ENCODE results near the gene HBZ. TPM values are rescaled to one million over a fixed set of nuclear protein-coding genes. Genes with fewer than 3 reads are reported as not detected.

HBZ gene
- total and polyA plus RNA-seq, 9 of the 15 experiments (the other 6 are each of a cell fraction or from before 2014, with no cell fraction given), result 58.0 to 610 (median 113) TPM

DNA sequence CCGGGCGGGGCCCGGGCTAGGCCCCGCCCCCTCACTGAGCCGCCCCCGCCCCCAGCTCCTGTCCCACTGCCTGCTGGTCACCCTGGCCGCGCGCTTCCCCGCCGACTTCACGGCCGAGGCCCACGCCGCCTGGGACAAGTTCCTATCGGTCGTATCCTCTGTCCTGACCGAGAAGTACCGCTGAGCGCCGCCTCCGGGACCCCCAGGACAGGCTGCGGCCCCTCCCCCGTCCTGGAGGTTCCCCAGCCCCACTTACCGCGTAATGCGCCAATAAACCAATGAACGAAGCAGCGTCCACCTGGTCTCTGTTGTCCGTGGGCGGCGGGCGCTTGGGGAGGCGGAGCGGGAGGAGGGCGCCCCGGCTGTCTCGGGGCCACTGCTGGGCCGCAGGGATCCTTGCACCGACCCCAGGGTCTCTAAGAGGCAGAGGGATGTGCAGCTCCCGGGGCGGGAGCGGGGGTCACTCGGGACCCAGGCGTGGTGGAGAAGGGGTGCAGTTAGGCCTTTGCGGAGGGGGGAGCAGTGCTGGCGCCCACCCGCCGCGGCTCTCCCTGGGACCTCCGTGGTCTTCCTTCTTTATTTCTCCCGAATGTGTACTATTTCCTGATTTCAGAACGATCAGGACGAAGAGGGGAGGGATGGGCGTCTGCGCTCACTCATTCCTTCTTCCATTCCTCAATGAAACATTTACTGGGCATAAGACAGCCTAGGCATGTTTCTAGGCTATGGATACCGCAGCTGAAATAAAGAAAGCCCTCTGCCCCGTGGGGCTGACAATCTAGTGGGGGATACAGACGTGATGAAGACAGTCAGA lies 2.0 kb downstream of the HBZ start:
- Histone ChIP-seq H3K27ac (ENCODE audit: extremely low read depth, low read depth, low read length) (peak overlapping the region; percentile 77), H3K27me3 (ENCODE audit: control insufficient read depth in 2 of 2, insufficient read depth in 2 of 2, low read length in 2 of 2) (no peaks in the 10 kb centered on the region), H3K79me2 (ENCODE audit: control insufficient read depth, insufficient read depth, low read length) (peaks cover 2% of the 10 kb centered on the region; the same call in 1 of the 3 replicates), H2AFZ (ENCODE audit: low read depth, low read length) (peak overlapping the region; percentile 82), H3K9me1 (ENCODE audit: control insufficient read depth, insufficient read depth, low read length) (no peaks in the 10 kb centered on the region), H3K36me3 (ENCODE audit: control insufficient read depth, insufficient read depth, low read length) (no peaks in the 10 kb centered on the region), H4K20me1 (replicated peaks; ENCODE audit: control insufficient read depth, insufficient read depth, low read length) (no peaks in the 10 kb centered on the region), H3K9me3 (replicated peaks; ENCODE audit: control insufficient read depth, insufficient read depth, low read depth, low read length) (0 out of 2 replicates have a peak, but pooled peaks cover 2% of the 10 kb centered on the region), H3K4me3 (peak overlapping the region; percentile 55), H3K9ac (ENCODE audit: insufficient read depth in 1 of 2, low read depth in 2 of 2, low read length in 2 of 2) (peak overlapping the region; percentile 68 to 86), H3K4me2 (ENCODE audit: insufficient read depth, low read length) (peak overlapping the region; percentile 78), H3K4me1 (replicated peaks in 1 of 2; ENCODE audit: control insufficient read depth in 2 of 2, insufficient read depth in 2 of 2, low read length in 2 of 2) (peaks cover 20% of the 10 kb centered on the region in 2 experiments; a peak in 4 of 5 replicates)
- intact Hi-C loops (cut with micrococcal nuclease), result no loop called here
- TSS peak; percentile 100 for BruUV-seq (replicated peaks)
- ChIA-PET CTCF (ENCODE audit: low intra/inter-chr PET ratio) (no interaction called here), POLR2A (interaction anchor here (0.9 kb wide), 1 partner anchor 11 kb away, joined by 3 read pairs; no protein-coding TSS in a partner anchor)
- ATAC-seq (peak; percentile 75), DNase-seq (ENCODE audit: extremely low read depth in 1 of 4, low spot score in 3 of 4) (peak; percentile 64 to 75 (median 68)), FAIRE-seq (peak; percentile 58)
- WGBS (ENCODE audit: insufficient coverage, low coverage, missing lambda C conversion rate), result 12% methylated on average over 37 of the region's 59 CpGs
- in situ Hi-C loops (cut with MboI), result no loop called here
- TF ChIP-seq, protein P1, sequence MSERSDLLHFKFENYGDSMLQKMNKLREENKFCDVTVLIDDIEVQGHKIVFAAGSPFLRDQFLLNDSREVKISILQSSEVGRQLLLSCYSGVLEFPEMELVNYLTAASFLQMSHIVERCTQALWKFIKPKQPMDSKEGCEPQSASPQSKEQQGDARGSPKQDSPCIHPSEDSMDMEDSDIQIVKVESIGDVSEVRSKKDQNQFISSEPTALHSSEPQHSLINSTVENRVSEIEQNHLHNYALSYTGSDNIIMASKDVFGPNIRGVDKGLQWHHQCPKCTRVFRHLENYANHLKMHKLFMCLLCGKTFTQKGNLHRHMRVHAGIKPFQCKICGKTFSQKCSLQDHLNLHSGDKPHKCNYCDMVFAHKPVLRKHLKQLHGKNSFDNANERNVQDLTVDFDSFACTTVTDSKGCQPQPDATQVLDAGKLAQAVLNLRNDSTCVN (CRISPR knock-in tag; IDR thresholded peaks at IDR 0.05), result no peak
- TF ChIP-seq ADNP (tag; IDR thresholded peaks at IDR 0.05) (no peak), FIP1L1 (IDR thresholded peaks at IDR 0.05; ENCODE audit: low read depth, low read length, poor library complexity, severe bottlenecking) (no peak), ZBTB7A (IDR thresholded peaks at IDR 0.05; ENCODE audit: borderline replicate concordance, control insufficient read depth, low read depth, low read length) (peak; percentile 27; the same call in 1 of the 2 replicates), HNRNPUL1 (IDR thresholded peaks at IDR 0.05; ENCODE audit: low read length) (no peak), RBM15 (IDR thresholded peaks at IDR 0.05; ENCODE audit: insufficient read depth, low read length) (no peak), NFRKB (IDR thresholded peaks at IDR 0.05; ENCODE audit: low read depth) (no peak), ZNF79 (CRISPR knock-in tag; IDR thresholded peaks at IDR 0.05; ENCODE audit: low read depth) (no peak), TAL1 (IDR thresholded peaks at IDR 0.05) (no peak)
- TF ChIP-seq, protein P2, sequence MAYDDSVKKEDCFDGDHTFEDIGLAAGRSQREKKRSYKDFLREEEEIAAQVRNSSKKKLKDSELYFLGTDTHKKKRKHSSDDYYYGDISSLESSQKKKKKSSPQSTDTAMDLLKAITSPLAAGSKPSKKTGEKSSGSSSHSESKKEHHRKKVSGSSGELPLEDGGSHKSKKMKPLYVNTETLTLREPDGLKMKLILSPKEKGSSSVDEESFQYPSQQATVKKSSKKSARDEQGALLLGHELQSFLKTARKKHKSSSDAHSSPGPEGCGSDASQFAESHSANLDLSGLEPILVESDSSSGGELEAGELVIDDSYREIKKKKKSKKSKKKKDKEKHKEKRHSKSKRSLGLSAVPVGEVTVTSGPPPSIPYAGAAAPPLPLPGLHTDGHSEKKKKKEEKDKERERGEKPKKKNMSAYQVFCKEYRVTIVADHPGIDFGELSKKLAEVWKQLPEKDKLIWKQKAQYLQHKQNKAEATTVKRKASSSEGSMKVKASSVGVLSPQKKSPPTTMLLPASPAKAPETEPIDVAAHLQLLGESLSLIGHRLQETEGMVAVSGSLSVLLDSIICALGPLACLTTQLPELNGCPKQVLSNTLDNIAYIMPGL (CRISPR knock-in tag; IDR thresholded peaks at IDR 0.05), result no peak
- TF ChIP-seq, protein P3, sequence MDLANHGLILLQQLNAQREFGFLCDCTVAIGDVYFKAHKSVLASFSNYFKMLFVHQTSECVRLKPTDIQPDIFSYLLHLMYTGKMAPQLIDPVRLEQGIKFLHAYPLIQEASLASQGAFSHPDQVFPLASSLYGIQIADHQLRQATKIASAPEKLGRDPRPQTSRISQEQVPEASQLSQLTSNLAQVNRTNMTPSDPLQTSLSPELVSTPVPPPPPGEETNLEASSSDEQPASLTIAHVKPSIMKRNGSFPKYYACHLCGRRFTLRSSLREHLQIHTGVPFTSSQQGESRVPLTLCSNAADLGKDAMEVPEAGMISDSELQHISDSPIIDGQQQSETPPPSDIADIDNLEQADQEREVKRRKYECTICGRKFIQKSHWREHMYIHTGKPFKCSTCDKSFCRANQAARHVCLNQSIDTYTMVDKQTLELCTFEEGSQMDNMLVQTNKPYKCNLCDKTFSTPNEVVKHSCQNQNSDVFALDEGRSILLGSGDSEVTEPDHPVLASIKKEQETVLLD (IDR thresholded peaks at IDR 0.05), result peak; percentile 32; the same call in 1 of the 2 replicates
- TF ChIP-seq, protein P4, sequence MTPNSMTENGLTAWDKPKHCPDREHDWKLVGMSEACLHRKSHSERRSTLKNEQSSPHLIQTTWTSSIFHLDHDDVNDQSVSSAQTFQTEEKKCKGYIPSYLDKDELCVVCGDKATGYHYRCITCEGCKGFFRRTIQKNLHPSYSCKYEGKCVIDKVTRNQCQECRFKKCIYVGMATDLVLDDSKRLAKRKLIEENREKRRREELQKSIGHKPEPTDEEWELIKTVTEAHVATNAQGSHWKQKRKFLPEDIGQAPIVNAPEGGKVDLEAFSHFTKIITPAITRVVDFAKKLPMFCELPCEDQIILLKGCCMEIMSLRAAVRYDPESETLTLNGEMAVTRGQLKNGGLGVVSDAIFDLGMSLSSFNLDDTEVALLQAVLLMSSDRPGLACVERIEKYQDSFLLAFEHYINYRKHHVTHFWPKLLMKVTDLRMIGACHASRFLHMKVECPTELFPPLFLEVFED (CRISPR knock-in tag; conservative IDR thresholded peaks at IDR 0.05), result no peak
- TF ChIP-seq, protein P5, sequence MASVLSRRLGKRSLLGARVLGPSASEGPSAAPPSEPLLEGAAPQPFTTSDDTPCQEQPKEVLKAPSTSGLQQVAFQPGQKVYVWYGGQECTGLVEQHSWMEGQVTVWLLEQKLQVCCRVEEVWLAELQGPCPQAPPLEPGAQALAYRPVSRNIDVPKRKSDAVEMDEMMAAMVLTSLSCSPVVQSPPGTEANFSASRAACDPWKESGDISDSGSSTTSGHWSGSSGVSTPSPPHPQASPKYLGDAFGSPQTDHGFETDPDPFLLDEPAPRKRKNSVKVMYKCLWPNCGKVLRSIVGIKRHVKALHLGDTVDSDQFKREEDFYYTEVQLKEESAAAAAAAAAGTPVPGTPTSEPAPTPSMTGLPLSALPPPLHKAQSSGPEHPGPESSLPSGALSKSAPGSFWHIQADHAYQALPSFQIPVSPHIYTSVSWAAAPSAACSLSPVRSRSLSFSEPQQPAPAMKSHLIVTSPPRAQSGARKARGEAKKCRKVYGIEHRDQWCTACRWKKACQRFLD (CRISPR knock-in tag; IDR thresholded peaks at IDR 0.05), result no peak
